ENCODE measurements around the gene RSPO3.
A peak's percentile ranks its signal among the peaks of the same experiment; 100 is the strongest.

RSPO3 gene

DNA sequence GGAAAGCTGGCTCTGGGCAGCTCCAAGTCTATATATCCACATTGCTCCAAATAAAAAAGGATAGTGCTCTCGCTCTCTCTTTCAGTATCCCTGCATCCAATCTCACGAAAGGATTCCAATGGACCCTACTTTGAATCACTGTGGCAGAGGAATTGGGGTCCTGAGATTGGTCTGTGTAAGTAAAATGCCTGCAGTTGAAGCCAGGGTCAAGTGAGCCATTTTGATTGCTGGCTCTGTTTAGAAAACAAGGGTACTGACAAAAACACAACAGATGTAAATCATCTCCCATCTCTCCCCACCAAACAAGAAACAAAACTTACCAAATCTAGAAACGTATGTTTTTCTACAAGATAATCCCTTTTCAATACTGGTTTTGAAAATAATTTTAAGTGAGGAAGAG lies 45.6 kb downstream of the RSPO3 start:
- no peak for DNase-seq (ENCODE audit: low spot score)

DNA sequence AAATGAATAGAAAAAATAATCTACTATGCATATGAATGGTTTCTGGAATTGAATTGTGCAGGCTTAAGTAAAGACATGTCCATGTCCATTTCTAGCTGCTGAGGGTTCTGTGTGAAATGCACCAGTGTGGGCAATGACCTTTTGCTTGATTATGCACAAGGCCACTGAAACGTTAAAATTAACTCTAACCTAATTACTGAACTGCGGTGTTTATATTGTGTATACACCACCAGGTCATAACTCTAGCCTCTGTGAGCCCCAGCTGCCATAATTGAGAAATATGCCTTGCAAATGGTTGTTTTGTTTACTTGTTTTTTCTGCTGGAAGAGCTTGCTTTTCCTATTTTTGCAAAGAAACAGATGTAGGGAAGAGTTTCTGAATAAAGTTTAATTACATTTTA lies 46.1 kb downstream of the RSPO3 start:
- no peak for DNase-seq (ENCODE audit: low spot score)

DNA sequence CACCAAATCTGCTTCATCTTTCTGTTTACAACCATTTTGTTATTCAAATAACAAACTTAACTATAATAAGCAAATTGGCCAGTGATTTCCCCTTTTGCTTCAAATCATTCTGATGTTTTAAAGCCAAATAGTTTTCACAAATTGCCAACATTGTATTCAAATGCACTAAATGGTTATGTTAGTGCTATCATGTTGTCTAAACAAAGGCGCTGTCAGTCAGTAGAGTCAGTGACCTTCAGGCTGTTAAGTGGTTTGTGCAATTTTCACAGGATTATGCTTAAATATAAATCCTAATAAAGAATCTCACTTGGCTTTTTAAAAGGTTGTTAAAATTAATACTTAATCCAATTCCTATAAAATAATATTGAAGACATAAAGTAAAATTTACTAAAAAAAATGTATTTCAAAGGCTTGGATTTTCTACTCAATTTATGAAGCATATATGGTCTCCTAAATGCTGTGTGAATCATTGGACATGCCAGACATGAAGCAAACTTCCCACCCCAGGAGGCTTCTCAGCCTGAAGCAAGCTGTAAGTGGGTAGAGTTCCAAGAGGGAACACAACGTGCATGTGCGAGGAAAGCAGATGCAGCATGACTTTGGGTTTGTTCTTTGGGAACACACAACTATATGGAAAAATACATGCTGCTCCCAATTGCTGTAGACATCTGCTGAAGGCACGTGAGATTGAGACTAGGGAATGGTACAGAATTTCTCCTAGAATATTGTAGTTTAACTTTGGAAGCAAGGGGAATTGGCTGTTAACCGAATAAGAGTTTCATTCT lies 54.9 kb downstream of the RSPO3 start:
- no peak for DNase-seq (ENCODE audit: low spot score)

DNA sequence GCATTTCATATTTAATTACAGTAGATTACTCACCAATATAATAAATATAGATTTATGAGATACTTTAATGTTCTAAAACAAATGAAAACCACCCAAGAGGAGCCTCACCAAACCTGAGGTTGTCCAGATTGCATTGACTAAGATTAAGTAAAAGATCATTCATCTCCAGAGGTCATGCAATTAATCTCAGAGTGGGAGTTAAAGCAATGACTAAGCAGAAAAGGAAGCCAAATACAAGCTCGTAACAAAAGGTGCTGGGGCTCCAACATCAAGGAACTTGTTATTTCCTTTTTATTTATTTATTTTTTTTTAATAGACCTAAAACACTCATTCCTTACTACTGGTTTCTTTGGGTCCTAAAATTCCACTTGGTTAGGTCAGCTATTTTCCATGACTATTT lies 57.7 kb downstream of the RSPO3 start:
- DNase-seq (ENCODE audit: low spot score) = no peak

DNA sequence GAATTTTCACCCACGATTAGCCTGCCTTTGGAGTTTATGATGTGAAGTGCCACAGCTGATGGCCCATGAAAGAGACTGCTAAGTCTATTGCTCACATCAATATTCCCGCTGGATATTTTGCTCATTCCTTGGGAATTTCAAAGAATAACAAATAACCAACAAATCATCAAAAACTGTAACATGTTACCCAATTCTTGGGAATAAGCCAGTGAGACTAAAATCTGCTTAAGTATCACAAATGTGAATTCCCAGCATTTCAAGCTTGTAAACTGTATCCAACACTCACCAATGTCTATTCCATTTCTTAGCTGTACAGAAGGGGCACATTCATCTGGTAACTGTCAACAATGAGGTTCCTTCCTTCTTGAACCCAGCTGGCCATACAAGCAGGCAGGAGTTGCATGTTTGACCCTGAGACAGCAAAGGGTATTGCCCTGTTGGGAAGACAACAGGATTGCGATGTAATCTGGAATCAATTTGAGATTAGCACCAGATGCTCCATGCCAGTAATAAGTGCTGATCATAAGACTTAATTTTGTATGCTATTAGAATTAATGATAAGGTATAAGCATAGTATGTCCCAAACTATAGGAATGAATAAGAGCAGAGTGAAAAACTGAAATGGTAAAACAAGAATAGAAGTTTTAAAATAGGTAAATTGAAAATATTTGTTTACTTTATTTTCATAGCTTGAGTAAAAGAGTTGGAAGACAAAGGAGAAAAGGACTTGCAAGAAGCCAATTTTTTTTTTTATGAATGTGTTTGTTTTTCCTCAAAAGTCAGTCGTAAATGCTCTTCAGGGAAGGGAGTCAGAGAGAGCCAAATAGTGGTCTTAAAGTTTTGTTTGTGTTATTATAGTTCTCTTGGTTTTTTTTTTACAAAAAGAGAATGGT lies 58.8 kb downstream of the RSPO3 start:
- peak; percentile 52 for DNase-seq (ENCODE audit: low spot score)

DNA sequence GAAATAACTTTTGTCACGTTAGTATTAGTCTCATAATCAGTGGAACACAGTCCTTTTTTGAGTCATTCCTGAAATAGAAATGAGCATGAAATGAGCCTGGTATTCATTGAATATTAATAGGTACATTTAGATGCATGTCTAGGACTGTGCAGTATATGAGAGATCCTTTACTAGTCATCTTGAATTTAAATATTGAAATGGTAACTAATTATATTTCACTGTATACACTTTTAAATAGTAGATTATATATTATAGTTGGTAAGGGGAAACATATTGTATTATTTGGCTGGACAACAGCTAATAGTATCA lies 59.4 kb downstream of the RSPO3 start:
- no peak for DNase-seq (ENCODE audit: low spot score)

DNA sequence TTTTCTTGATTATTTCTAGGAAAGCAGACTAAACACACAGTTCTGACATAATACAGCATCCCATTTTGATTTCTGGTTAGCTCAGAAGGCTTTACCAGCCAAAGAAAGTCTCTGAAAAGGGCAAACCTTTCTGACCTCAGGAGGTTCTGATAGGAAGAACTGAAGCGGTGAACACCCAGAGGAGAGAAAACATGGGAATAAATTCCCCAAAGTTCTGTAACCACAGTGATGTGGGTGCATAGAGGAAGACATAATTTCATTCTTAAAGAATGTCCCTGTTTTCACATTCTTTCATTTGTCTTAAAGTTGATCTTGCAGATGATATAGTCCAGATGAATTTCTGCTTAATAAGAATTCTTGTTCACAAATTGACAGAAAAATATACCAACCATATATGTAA lies 60.3 kb downstream of the RSPO3 start:
- no peak for DNase-seq (ENCODE audit: low spot score)

DNA sequence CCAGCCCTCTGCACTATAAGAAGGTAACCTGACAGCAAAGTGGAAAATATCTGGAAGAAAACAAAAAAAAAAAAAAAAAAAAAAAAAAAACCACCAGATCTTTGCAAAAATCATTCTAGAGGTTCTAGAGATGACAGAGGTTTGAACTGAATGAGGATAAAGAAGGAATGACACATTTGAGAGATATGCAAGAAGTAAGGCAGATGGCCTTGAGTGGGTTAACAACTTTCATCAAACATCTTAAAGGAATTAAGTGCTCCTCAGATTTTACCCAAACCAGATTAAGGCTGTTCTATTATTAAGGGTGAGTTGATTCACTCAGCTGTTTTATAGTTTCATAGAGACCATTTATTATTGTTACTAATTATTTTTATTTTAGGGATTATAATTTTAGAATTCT lies 62.0 kb downstream of the RSPO3 start:
- no peak for DNase-seq (ENCODE audit: low spot score)

DNA sequence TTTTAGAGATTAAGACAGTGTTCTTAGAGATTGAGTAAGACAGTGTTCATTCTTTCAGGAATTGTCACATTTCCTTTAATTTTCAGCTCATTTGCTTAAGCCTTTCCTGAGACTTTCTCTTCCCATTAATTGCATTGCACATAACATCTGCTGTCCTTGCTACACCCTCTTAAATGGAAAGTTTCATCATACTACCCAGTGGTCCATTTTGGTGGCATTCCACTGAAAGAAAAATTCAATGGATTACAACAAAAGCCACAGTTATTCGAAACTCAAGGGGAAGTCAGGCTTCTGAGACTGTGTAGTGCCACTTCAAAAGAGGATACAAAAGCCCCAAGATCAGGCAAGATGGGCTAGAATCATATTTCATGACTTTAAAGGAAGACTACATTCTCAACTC lies 64.0 kb downstream of the RSPO3 start:
- DNase-seq (ENCODE audit: low spot score) = peak; percentile 73

DNA sequence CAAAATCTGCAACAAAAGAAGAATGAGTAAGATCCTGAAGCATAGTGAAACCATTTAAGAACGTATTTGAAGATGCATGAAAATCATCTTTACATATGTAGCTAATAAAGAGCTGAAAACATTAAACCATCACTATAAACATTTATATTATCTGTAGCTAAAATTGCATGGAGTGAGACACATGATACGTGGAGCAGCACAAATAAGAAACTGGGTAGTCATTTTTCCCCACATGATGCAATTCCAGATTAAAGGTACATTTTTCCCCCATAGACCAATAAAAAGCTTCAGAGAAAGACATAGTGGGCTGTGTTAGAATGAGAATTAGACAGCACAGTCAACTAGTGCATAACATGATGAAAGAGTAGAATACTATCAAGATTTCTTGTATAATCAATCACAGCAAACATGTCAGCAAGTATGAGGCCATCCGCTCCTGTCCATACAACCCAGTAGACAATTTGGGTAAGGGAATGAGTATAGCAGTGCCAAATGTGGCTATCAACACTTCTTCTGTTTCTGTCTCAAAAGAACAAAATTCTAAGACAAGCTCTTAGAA lies 67.0 kb downstream of the RSPO3 start:
- no peak for DNase-seq (ENCODE audit: low spot score)

DNA sequence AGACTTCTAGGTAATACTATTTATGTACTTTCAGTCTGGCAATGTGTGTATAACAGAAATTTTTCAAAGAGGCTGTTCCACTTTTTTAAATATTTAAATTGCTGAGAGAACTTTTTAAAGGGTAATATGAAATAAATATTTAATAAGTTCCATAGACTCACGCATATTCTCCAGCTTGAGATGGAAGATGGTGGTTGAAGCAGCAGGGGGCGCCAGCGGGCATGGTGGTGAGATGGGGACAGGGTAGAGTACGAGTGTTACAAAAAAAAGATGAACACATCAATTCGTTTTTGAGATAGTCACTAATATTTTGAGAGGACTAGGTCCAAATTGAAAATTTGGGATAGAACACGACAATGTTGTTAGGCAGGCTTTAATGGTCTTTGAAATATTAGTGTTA lies 68.4 kb downstream of the RSPO3 start:
- DNase-seq (ENCODE audit: low spot score) = no peak

DNA sequence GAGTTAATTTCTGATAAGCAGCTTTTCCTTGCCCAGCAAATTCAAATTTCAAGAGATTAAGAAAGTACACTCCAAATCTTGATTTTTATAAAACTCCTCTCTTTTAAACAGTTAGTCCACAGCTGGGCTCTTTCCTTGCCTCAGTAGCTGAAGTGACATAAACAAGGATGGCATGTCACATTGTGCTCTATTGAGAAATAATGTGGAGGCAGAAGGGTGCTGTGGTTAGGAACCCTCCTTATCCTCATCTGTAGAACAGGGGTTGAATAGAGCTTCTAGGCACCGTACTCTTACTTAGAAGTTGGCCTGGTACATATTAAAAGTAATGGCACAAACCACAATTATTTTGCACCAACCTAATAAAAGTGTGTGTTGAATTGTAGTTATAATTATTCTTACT lies 70.3 kb downstream of the RSPO3 start:
- no peak for DNase-seq (ENCODE audit: low spot score)

DNA sequence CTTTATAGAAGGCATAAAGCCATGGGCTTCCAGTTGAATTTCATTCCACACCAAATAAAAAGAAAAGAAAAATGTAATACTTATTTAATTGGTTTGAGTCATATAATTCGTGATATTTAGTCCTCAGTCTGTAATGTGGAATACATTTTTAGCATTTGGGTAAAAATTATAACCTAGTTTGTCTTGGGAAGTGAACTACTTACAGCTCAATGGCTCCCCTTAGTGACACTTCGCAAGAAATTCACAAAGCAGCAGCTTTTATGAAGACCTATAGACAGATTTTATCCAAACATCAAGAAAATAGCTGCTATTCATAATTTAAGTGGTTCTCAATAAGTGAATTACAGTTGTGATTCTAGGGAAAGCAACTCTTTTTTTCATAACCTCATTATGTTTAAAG lies 72.1 kb downstream of the RSPO3 start:
- peak; percentile 37 for DNase-seq (ENCODE audit: low spot score)

DNA sequence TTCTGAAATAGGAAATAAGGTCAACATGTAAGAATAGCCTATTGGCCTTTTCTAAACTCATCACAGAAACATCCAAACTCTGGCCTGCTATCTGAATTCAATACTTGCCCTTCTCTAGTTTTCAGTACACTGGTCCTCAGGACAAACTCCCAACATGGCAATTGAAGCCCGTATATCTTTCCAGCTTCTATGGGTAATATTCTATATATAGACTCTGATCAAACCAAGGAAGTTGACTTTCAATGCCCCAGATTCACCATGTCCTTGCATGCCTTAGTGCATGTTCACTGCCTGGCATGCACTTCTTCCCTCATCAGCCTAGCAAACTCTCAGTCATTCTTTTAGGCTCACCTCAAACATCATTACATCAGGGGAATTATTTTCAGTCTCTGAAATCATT lies 73.2 kb downstream of the RSPO3 start:
- DNase-seq (ENCODE audit: low spot score) = peak; percentile 37

DNA sequence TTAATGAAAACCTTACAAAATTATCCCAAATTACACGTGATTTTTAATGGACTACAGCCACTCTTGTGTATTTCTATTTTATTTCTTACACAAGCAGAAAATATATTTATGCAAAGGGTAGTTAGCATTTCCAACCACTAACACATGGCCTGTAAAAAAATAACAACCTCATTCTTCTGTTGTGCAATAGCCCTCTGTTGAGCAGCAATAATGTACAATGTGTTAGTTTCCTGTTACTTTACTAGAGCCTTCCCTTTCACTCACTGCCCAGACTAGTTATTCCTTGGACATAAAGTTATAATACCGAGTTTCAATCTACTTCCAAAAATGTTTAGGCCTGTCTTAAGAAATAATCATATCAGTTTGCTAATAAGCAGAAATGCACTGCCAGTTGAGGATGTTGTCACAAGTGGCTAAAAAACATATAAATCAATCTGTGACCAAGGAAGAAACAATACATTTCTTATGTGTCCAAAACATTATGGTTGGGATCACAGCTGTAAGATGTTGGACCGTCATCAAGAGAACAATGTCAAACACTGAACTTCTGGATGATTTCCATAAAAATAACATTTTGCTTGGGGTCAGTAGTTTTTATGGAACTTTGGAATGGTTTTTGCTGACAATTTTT lies 74.6 kb downstream of the RSPO3 start:
- DNase-seq (ENCODE audit: low spot score) = peak; percentile 40

DNA sequence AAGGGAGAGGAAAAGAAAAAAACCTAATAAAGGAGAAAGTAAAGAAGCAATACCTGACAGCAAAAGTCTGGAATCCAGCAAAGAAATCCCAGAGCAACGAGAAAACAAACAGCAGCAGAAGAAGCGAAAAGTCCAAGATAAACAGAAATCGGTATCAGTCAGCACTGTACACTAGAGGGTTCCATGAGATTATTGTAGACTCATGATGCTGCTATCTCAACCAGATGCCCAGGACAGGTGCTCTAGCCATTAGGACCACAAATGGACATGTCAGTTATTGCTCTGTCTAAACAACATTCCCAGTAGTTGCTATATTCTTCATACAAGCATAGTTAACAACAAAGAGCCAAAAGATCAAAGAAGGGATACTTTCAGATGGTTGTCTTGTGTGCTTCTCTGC lies 77.4 kb downstream of the RSPO3 start:
- no peak for DNase-seq (ENCODE audit: low spot score)

DNA sequence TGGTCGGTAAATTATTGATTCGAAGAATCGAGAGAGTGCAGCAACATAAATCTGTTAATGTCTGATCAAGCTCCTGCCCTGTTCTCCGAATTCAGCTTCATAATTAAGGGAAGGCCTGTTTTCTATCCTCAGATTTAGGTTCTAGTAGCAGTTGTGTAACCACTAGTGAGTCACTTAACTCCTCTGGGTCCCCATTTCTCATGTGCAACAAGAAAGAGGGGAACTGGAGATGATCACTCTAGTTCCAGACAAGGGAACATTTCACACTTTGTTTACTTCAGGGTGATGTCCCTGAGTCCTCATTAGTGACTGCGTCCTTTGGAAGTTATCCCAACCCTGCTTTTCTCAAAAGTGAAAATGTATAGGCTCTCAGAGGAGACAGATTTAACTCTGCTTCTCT lies 80.1 kb downstream of the RSPO3 start:
- DNase-seq (ENCODE audit: low spot score) = peak; percentile 46

DNA sequence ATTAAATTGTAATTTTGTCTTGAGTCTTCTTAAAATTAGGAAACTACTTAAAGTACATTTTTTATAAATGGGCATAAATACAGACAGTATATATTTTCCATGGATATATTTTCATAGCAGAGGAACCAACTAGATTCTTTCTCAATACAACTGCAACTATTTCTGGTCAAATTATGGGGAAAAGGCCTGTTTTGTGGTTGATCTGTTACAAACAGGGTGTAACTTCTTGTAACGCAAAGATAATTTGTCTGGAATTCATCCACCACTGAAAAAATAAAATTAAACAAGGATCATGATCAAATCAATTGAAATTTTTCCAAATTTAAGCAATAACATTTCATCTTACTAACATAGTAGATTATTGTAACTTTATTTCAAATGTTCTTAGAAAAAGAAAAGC lies 81.0 kb downstream of the RSPO3 start:
- DNase-seq (ENCODE audit: low spot score) = no peak

DNA sequence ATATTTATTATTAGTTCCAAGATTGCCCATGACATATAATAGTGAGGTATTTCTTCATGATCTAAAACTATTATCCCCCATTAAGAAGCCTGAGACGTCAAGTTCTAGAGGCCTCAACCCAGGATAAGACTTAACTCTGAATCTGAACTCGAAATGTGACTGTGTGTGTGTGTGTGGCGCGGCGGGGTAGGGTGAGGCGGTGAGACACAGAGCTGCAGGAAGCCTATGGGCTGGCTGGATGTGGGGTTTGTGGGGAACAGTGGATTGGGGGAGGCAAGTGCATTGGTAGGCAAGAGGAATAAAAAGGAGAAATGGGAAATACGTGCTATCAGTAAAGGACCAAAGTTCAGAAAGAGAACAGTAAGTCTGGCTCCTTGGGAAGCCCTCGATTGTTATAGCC lies 81.6 kb downstream of the RSPO3 start:
- DNase-seq (ENCODE audit: low spot score) = no peak

DNA sequence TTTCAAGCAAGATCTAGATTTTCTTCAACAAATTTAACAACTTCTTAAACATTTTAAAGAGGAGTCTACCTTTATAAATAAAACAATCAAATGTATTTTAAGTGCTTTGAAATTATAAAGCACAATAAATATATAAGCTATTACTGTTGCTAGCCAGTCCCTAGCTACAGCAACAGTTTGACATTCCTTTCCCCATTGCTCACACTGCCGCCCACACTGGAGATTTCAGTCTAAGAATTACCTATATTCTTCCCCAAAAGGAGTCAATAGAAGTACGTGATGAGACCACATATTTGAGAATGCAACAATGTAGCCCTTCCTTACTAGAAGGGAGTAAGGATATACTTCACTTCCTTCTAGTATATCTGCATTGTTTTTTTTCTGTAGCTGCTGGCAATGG lies 82.8 kb downstream of the RSPO3 start:
- peak; percentile 62 for DNase-seq (ENCODE audit: low spot score)

DNA sequence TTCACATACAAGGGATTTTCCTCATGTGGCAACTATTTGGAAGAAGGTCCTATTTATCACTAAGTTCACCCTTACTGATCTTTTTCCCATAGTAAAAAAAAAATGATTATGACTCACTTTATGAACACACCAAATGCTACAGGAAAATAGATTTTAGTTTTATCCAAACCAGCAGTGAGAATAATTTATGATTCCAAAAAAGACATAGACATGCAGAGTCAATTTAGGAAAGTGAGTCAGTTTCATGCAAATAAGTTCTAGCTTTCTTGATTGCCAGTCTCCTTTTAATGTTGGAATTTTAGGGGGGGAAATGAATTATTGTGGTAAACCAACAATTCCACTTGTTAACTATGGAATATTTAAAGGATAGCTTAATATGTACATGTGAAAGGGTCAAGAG lies 84.2 kb downstream of the RSPO3 start:
- no peak for DNase-seq (ENCODE audit: low spot score)

DNA sequence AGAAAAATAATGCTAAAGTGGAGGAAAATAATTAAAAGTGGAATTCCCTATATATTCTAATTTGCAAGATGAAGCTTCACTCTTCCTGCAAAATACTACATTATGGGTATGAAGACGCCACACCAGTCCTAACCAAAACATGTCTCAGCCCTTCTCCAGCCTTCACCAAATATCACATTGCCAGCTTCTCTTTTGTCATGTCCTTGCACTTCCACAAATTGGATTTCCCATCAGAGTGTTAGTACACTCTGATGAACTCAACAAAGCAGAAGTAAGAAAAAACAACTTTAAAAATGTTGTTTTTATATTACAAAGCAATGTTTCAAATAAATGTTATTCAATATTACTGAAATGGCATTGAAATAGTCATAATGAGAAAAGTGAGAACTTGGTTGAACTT lies 85.8 kb downstream of the RSPO3 start:
- no peak for DNase-seq (ENCODE audit: low spot score)

DNA sequence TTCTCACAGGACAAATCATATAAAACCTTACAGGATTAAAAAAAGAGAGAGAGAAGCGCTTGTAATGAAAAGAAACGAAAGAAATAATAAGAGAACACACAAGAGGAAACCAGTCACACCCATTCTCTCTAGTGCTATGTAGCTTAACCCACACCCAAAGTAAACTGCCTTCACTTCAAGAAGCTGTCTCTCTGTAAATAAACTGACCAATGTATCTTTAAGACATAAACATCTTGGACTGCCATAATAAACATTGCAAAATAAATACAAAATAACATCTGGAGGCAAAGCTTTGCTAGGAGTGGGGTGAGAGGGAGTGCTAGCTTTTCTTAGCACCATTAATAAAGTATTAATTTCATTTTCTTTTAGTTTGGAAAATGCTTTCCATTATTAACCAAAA lies 86.6 kb downstream of the RSPO3 start:
- DNase-seq (ENCODE audit: low spot score) = no peak
